CD4-positive, alpha-beta T cell treated with Interleukin-4 for 4 hours (primary cell): Measurements from ENCODE around the gene SLC22A4.

Source experiments
- DNase-seq: peaks from one replicate; pipeline ENCODE4 v3.0.0-alpha.2; 2020

The SLC22A4 gene

DNA sequence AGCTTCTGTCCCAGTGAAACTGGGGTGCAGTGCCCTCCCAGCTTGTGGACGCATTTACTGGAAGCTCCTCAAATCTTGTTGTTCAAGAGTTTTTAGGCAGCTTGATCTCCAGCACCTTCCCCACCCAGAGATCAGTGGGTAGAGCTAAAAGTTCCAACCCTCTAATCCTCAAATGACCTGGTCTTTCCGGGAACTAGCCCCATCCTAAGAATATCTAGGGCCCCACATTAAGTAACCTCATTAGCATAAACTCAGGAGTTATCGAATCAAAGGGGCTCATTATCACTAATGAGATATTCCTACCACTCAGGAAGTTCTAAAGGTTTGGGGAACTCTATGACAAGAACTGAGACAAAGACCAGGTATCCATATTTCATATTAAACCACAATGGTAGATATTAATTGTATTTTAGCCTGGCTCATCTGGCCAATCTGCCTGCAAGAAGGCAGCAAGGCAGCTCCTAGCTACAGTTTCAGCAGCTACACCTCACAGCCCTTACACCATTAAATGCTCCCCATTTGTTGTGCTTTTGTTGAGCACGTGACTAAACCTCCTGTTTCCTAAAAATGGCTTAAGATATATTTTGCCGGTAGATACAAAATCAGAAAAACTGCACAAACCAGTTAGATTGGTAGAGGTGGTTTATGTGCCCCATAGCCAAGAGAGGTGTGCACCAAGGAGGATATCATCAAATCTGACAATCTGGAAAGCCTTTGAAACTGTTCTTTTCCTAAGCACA is 50.8 kb downstream of the SLC22A4 start:
- no peak for DNase-seq

DNA sequence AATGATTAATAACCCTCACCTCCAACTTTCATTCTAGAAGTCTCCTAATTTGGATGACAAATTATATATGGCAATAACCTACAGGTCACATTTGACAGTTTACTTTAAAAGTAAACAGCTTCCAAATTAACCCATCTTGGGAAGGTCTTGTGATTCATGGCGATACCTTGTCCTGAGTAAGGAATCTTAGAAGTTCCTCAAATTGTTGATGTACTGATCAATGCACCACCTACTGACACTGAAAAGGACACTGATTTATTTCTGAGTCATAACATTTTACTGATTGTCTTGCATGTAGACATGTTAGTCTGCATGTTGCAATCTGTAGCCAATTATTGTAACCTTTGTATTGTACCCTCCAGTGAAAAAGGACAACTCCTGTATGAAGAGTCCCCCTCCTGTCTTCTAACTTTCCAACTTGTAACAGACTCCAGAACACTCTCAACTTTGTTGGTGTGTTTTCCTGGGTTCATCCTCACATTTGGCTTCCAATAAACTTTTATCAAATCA is 59.3 kb downstream of the SLC22A4 start:
- no peak for DNase-seq

DNA sequence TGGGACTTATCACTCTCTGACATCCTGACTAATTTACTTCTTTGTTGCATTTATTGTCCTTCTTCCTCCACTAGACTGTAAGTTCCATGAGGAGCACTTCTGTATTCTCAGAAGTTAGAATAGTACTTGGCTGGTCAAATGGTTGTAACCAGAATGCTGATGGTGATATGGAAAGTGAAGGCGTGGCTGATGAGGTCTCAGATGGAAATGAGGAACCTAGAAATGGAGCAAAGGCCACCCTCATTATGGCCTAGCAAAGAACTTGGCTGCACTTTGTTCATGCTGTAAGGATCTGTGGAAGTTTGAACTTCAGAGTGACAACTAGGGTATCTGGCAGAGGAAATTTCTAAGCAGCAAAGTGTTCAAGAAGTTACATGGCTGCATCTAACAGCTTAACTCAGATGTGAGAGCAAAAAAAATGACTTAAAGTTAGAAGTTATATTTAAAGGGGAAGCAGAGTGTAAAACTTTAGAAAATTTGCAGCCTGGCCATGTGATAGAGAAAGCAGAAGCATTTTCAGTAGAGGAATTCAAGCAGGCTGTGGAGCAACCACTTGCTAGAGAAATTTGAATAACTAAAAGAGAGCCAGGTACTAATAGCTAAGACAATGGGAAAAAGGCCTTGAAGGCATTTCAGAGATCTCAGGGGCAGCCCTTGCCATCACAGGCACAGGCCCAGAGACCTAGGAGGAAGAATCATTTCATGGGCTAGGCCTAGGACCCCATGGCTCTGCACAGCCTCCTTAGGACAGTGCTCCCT is 60.4 kb downstream of the SLC22A4 start:
- DNase-seq: no peak

DNA sequence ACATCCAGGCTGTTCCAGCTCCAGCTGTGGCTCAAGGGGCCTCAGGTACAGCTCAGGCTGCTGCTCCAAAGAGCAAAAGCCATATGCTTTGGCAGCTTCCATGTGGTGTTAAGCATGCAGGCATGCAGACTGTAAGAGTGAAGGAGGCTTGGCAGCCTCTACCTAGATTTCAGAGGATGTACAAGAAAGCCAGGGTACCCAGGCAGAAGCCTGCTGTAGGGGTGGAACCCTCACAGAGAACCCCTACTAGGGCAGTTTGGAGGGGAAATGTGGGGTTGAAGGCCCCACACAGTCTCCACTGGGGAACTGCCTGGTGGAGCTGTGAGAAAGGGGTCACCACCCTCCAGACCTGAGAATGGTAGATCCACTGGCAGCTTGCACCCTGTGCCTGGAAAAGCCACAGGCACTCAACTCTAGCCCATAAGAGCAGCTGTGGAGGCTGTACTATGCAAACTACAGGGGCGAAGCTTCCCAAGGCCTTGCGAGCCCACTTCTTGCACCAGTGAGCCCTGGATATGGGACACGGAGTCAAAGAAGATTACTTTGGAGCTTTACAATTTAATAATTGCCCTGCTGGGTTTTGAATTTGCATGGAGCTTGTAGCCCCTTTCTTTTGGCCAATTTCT is 61.1 kb downstream of the SLC22A4 start:
- DNase-seq: no peak

DNA sequence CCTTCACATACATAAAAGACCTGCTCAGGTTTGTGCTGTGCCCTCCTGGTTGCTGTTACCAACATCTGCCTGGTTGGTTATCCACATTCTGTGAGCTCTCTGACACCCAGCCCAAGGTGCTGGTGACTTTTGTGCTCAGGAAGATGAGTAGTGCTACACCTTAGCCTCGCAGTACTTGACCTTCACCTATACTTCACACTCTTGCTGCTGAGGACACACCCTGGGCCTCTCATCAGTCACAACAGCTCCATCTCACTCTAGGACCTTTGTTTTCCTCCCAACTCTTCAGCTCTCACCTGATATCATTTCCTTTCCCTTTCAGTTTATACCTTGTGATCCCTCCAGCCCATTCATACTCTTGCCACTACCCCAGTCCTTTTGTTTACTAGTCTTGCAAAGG is 64.6 kb downstream of the SLC22A4 start:
- no peak for DNase-seq

DNA sequence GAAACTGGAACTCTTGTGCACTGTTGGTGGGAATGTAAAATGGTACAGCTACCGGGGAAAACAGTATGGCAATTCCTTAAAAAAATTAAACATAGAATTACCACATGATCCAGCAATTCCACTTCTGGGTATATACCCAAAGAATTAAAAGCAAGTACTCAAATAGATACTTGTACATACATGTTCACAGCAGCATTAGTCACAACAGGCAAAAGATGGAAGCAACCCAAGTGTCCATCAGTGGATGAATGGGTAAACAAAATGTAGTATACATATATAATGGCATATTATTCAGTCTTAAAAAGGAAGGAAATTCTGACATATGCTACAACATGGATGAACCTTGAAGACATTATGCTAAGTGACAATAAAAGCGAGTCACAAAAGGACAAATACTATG is 67.9 kb downstream of the SLC22A4 start:
- no peak for DNase-seq

DNA sequence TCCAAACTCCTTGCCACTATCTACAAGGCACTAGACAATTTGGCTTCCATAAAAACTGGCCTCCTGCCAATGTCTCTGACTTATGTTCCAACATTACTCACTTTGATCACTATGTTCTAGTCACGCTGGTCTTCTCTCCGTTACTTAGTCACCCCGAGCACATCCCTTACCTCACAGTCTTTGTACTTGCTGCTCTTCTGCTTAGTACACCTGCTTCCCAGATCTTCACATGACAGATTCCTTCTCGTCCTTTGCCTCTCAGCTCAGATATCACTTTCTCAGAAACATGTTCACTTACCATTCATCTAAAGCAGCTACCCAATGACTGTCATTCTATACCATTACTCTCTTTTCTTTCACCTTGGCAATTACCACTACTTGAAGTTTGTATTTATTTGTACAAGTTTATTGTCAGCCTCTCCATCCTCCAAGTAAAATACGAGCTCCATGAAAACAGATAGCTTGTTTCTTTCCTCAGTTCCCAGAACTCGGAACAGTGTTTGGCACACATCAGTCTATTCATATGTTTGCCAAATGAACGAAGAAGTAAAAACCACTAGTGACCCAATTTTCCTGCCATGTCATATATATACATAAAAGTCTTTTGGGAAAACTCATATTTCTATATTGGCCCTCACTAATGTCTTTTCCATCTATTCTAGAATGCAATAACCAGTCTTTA is 69.4 kb downstream of the SLC22A4 start:
- no peak for DNase-seq

DNA sequence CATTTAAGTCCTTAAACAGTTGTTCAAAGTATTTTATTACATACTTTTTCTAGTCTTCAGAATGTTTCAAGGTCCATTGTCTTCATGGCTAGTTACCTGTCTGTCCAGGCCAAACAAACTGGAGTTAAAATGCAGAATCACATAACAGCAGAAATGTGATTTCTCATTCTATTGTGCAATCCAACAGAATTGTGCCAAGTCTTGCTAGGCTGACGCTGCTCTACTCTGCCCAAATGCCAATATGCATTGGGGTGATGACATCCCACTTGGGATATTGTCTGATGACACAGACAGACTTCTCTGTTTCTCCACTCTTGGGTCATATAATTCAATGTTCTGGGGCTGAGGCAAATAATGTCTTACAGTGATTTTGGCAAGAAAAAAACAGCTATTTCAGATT is 70.1 kb downstream of the SLC22A4 start:
- DNase-seq: no peak

DNA sequence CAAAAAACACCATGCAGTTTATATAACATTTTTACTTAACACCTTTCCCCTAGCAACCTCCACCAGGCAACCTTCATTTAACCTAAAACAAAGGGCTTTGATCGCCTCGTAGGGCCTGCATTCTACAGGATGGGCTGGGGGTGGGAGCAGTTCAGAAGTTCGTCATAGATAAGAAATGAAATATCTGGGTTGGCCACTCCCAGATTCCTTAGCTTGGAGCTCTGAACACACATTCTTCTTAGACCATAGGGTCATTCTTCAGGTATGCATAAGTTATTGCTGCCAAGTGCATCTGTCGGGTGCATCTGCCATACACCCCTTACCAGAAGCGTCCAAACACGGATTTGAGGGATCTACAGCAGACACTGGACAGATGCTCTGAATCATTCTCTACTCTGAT is 71.0 kb downstream of the SLC22A4 start:
- DNase-seq: no peak

DNA sequence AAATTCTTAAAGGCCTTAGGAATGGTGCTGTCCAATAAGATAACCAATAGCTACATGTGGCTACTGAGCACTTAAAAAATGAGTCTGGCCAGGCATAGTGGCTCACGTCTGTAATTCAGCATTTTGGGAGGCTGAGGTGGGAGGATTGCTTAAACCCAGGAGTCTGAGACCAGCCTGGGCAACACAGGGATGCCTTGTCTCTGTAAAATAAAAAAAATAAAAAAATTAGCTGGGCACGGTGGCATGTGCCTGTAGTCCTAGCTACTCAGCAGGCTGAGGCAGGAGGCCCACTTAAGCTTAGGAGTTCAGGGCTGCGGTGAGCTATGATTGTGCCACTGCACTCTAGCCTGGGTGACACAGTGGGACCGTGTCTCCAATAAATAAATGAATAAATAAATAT is 74.0 kb downstream of the SLC22A4 start:
- DNase-seq: no peak

DNA sequence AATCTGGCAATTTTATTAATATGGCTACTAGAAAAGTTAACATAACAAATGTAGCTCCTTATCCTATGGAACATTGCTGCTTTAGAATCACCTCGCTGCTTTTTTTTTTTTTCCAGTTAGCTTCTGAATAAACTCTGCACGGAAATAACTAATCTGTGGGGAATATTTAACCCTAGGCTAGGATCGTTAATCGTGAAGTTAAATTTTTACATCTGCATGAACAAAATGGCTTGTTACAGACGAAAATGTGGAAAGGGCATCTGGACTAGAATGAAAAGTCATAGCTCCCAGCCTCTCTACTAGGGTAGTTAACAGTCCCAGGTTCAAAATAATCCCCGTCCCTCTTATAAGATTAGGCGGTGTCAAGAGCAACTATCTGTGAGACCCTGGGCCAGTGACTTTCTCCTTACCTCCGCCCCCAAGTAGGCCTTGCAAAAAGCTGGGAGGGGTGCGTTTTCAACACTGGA is 74.8 kb downstream of the SLC22A4 start:
- DNase-seq: no peak

DNA sequence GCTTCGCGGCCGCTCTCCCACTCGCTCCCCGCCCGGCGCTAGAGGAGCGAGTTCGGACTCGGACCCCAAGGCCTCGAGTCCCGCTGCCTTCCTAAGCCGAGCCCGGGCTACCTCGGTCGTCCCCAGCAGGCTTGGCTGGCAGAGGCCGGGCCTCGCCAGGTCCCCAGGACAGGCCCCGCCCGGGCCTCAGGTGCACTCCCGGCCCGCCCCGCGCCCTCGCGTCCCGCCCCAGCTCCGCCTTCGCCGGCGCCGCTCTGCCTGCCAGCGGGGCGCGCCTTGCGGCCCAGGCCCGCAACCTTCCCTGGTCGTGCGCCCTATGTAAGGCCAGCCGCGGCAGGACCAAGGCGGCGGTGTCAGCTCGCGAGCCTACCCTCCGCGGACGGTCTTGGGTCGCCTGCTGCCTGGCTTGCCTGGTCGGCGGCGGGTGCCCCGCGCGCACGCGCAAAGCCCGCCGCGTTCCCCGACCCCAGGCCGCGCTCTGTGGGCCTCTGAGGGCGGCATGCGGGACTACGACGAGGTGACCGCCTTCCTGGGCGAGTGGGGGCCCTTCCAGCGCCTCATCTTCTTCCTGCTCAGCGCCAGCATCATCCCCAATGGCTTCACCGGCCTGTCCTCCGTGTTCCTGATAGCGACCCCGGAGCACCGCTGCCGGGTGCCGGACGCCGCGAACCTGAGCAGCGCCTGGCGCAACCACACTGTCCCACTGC is 75.4 kb downstream of the SLC22A4 start, which contains the start of gene SLC22A5:
Gene SLC22A5 (plus strand): TSS at position 237 of the 707 bp plus-strand sequence. CDS start 263 bp downstream, at position 500.
- peak; percentile 52 for DNase-seq

DNA sequence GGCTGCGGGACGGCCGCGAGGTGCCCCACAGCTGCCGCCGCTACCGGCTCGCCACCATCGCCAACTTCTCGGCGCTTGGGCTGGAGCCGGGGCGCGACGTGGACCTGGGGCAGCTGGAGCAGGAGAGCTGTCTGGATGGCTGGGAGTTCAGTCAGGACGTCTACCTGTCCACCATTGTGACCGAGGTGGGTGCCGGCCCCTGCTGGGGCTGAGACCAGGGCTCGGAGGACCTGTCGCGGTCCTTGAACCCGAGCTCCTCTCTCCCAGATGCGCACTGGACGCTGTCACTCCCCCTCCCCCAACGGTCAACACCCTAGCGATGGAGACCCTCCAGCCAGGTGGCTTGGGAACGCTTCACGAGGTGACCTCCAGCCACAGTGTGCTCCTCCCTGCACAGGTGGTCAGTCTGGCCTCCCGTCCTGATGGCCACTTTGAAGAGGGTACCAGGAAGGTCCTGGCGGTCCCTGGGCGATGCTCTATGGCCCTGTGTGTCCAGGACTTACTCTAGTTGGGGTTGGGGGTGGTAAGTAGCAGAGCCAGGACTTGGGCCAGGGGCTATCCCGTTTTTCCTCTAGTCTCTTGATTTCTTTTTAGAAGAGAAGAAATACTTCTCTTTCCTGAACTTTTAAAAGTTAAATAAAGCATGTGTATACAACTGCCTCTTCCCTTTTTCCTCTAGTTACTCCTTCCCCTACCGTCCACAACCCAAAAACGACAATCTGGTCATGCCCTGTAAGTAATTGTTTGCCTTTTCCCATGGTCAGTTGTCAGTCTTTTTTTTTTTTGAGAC is 76.2 kb downstream of the SLC22A4 start:
- no peak for DNase-seq

DNA sequence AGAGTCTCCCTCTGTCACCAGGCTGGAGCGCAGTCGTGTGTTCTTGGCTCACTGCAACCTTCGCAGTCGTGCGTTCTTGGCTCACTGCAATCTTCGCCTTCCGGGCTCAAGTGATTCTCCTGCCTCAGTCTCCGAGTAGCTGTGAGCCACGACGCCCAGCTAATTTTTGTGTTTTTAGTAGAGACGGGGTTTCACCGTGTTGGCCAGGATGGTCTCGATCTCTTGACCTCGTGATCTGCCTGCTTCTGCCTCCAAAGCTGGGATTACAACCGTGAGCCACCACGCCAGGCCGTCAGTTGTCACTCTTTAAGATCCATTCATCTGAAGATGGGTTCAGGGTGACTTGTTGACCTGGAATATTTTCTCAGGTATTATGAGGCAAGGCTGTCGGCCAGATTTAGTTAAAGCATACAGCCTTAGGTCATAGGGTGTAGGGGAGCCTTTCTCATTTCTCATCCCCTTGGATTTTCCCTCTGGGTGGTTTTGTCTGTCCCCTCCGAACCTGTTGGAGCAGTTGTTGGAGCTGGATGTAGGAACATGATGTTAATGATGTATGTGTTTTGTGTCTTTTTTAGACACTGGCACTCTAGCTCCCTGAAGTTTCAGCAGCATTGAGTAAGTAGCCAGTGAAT is 76.9 kb downstream of the SLC22A4 start:
- no peak for DNase-seq

DNA sequence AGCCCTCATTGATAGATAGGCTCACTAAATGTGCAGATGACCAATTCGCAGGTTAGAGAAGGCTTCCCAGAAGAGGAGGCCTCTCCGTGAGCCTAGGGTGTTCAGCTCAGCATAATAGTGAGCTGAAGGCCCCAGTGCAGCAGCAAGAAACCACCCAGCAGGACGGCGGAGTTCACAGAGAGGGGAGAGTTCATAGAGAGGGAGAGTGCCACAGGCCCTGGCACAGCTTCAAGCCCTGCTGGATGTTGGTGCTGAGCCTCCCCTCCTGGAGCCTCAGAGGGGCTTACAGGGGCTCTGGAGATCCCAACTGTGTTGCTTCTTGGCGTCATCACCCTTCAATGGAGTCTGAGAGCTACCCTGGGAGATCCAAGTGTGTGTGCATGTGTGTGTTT is 77.4 kb downstream of the SLC22A4 start:
- no peak for DNase-seq

DNA sequence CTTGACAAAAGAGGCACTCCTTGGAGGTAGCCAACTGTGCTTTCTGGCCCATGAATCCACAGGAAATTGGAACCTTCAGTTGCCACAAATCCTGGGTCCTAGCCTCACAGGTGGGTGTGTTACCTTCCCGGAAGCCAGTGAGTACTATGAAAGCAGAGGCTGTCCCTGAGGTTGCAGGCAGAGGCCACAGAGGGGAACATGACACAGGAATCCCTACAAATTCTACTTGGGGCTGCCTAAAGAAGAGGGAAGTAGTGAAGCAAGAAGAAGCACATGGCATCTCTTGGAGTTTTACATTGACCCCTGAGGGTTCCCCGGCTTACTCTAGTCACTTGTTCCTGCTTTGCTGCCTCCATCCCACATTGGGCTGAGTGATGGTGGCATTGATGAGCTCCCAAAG is 77.9 kb downstream of the SLC22A4 start:
- DNase-seq: no peak

DNA sequence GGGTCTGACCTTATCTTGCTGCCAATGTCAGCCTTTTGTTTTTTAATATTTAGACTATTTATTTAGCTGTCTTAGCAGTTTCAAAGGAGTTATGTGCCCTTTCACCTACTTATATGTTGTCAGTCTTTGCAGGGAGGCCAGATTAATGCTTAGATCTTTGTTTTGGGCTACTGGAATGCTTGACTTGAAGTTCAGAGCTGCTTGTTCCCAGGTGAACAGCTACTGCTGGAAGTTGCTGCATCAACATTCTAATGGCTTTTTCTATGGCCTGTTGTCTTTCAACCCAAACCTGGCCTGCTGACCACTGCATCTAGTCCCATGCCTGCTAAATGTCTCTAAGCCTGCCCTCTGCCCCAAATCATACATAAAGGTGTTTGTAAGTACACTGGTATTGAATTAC is 78.3 kb downstream of the SLC22A4 start:
- DNase-seq: no peak

DNA sequence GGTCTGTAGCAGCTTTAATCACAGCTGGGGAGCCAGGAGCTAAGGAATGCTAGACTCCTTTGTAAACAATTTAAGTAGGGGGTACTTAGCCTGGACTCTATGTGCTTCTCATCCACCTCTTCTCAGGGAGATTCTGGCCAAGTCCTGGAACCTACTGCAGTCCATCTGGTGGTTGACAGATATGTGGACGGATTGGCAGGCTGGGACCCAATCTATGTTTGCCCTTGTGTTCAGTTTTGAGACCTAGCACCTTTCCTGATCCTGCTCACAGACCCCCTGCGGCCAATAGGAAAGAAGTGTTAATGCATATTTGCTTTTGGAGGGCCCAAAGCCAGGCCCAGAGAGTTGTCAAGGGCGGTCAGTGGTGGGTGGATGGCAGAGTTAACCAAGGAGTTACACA is 81.8 kb downstream of the SLC22A4 start:
- no peak for DNase-seq

DNA sequence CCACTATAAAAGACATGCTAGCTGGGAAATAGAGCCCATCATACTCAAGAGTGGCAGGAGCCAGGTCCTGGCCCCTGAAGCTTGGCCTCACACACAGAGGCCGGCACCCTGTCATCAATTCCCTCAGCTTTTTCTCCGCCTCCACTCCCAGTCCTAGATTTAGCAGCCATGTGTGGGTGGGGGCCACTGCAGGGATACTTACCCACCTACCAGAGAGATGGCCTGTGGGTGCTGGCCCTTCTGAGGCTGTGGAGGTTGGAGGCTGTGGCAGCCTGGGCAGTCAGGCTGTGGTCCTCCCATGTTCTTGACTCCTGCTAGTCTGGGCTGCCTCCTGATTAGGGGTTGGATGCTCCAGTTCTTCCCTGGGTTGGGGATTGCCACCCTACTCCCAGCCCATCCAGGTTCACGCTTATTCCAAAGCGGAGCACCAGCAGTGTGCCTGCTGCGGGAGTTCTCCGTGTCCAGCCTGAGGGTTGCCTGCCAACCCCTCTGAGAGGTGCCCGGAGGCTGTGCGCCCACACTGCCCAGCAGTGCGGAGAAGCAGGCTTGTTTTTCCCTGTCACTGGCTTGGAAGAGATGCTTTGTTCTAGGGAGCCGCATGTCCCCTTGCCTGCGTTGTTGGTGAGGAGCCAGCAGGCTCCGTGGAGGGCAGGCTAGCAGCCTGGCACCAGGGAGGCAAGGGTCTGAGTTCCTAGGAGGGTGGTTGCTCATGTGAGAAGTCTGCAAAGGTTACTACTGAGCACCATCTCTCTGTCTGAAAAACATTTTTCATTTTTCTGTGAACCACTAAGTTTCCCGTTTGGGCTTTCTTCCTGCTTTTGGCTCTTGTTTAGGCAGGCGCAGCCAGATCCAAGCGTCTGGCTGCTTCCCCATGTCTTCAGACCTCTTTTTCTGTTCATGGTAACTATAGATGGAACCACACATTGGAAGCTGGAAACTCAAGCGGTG is 82.8 kb downstream of the SLC22A4 start:
- no peak for DNase-seq

DNA sequence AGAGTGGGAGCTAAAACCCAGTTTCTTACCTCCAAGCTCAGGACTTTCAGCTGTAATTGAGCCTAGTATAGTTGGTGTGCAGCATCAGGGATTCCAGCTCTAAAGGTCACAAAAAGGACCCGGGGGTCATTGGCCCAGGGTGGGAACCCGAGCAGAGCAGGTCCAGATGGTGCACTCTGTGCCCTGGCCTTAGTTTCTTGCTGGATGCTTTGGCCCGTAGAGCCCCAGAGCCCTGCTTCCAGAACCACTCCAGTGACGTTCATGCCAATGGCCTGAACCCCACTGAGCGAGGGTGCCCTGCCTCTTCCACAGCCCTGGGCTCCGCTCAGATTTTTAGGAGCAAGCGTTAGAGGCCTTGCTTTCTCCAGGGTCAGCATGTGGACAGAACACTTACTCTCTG is 83.5 kb downstream of the SLC22A4 start:
- DNase-seq: no peak
